Fibroblast of skin of back (primary cell): ENCODE measurements around the gene PIEZO2.
A peak's percentile ranks its signal among the peaks of the same experiment; 100 is the strongest.

ENCODE experiments used
- DNase-seq: peaks from one replicate; pipeline ENCODE4 v3.0.0-alpha.2; 2013

PIEZO2 gene

GRCh38 chr18:10839421-10839820 lies 309.9 kb downstream of the PIEZO2 start:
- DNase-seq = no peak

GRCh38 chr18:10838553-10838952 lies 310.8 kb downstream of the PIEZO2 start:
- DNase-seq = peak; percentile 32

DNA sequence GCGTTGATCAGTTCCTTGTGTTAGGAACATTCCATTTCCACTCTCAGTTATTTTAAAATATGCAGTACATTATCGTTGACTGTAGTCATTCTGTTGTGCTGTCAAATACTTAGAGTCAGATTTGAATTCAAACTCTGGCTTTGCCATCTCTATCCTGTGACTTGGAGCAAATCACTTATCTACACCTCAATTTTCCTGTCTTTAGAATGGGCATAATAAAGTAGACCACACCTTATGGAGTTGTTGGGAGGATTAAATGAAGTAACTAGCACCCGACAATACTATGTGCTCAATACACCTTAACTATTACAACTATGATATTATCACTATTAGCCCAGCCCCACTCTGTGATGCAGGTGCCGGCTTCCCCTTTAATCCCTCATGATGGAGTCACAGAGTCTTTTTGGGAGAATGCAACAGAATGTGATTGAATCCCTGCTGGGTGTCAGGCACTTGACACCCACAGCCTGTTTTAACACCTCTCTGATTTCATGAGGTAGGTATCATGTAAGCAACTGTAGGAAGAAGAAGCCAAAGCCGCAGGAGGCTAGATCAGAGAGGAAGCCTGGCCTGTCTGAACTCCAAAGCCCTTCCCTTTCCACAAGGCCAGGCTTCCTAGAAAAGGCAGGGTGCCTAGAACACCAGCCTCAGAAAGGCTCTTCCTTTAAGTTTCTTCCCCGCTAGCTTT lies 315.1 kb downstream of the PIEZO2 start:
- no peak for DNase-seq

DNA sequence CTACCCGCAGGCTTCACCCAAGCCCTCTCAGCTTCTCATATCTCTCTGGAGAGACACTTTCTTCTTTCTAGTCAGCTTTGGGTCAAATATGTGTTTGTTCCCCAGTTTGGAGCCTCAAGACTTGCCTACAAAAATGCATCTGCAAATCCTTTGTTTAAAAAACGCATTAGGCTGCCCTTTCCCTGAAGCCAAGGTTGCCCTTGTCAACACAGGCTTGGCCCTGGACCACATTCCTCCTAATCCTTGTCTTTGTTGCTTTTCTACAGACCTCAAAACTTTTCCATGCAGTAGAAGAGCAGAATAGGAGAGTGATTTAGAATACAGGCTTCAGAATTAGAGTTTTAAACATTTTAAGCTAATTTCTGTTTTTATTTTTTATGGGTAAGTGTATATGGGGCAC lies 315.7 kb downstream of the PIEZO2 start:
- no peak for DNase-seq

- DNase-seq = no peak
These were observed 323.0 kb downstream of the PIEZO2 start for GRCh38 chr18:10826400-10826799.

- no peak for DNase-seq
These were observed 326.9 kb downstream of the PIEZO2 start for GRCh38 chr18:10822456-10822855.

GRCh38 chr18:10820681-10821080 lies 328.7 kb downstream of the PIEZO2 start:
- no peak for DNase-seq

DNA sequence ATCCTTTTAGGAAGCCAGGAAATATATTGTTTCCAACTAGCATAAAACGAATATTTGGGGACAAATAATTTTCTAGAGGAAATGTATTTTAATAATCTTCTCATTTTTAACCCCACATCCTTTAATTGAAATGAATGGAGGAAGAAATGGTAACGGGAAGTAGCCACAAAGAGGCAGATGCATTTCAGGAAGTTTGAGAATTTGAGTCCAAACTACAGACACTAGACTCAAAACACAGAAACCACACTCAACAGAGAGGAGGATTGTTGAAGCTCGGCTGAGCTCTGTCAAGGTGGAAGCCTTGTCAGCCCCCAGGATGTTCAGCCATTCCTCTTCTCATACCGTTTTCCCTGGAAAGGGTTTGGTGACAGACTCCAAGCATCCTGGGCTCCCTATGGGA lies 335.0 kb downstream of the PIEZO2 start:
- DNase-seq = no peak

- no peak for DNase-seq
These were observed 343.7 kb downstream of the PIEZO2 start for GRCh38 chr18:10805587-10806118.

GRCh38 chr18:10804126-10804525 lies 345.2 kb downstream of the PIEZO2 start:
- DNase-seq = no peak

DNA sequence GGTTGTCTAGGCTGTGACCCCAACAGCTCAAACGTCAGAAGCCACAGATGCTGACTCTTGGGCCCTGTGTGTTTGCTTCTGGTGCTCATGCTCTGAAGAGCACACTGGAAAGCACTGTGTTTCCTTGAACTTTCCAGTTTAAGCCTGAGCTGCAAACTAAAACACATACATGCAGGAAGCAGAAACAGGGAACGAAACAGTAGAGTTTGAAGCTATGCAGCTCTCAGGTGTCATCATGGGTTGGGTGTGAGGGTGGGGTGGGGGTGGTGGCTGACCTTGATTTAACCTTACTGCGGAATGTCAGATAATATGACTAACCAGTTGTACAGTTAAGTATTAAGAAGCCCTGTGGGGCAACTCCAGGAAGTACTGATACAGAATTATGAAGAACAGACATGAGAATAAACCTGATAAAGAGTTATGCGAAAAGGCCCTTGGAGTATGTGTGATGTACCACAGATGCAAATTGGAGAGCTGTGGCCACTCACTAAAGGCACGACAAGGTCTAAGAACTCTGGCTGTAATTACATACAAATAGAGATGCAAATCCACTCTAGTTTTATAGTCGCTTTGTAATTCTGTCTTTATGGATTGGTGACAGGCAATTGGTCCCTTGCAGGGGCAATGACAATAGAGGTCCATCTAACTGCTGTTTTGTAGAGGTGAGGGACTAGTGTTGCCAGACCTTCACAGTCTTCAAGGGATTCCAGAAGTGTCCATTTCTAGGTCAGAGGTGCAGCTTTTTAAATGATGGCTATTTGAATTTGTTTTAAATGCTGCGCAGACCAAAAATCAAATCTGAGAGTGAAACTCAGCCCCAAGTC lies 350.4 kb downstream of the PIEZO2 start:
- peak; percentile 53 for DNase-seq

DNA sequence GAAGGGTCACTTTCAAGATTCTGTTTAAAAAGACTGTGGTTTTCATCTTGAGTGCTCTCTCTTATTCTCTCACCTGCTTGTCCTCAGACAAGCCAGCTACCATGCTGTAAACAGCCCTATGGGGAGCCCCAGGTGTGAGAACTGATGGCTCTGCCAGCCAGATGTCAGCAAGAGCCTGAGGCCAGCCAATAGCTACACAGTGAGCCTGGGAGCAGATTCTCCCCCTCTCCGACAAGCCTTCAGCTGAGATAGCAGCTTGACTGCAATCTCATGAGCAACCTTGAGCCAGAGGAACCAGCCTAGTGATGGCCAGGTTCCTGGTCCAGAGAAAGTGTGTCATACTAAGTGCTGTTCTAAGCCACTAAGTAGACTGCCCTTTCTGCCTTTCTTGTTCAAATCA lies 351.5 kb downstream of the PIEZO2 start:
- no peak for DNase-seq

DNA sequence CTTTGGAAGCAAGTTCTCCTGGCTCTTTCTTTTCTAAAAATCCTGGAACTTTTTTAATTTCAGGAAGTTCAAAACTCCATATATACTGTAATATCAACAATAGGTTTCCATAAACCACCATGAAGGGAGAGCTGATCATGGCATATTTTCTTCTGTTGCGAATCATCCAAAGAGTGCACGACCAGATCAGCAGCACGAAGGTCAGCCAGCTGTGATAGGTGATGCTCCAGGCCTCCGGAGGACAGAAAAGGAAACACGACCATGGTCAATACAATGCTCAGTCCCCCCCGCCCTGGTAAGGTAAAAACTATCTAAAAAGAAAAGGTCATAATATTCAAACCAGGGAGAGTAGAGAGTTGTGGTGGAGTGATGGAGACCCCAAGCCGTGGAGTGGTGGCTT lies 354.6 kb downstream of the PIEZO2 start:
- DNase-seq = no peak

GRCh38 chr18:10793730-10794370 lies 355.5 kb downstream of the PIEZO2 start:
- DNase-seq = no peak

GRCh38 chr18:10792181-10792580 lies 357.2 kb downstream of the PIEZO2 start:
- DNase-seq = no peak

DNA sequence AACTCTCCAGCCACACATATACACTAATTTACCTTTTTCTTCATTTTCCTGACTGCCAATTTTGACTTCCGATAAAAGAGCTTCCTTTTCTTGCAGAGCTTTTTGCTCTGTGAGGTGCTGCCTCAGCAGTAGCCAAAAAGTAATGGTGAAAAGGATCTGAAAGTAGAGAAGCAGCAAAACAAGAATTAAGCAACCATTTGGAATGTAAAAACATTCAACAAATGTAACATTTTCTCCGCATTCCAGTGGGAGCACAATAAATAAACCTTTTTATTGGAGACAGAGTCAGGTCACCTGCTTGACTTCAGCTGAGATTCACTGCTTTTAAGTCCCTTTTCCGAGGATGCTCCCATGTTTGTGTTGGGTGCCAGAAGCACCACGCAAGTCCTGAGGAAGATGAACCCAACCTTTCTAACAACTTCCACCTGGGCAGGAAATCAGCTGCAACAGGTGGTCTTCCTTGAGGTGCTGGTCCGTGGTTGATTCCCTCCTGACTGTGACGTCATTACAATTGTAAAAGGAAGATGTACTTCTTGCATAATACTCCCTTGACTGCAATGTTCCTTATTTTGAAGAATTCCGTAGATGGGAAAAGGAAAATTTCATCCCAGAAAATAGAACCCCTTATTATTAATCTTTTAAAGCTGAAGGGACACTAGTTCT lies 358.1 kb downstream of the PIEZO2 start:
- DNase-seq = no peak

- DNase-seq = no peak
These were observed 360.2 kb downstream of the PIEZO2 start for GRCh38 chr18:10789180-10789579.

GRCh38 chr18:10787293-10787901 lies 362.0 kb downstream of the PIEZO2 start:
- DNase-seq = peak; percentile 73

- DNase-seq = no peak
These were observed 363.6 kb downstream of the PIEZO2 start for GRCh38 chr18:10785798-10786197.

DNA sequence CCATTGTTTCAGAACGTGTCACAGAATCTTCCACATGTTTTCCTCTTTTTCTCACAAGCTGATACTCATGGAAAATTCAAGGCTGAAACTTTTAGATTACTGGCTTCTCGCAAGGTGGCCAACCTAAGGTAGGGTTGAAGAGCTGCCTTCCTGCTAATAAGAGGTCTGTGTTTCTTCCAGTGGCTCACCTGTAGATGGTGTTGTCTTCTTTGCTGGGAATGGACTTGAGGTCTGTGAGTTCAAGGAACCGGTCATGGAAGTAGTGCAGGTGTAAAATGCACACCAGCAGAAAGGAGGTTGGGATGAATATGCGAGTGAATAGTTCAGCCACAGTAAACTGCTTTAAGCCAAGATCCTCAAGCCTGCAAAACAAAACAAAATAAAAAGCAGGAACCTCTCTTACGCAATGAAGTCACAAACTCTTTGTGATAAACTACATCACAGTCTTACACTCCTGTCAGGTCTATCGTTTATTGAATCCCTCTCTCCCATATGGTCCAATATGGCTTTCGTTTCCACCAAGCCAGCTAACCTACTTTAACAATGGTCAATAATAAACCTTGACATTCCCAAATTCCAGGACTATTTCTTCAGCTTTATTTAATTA lies 364.7 kb downstream of the PIEZO2 start:
- DNase-seq = no peak

GRCh38 chr18:10783941-10784340 lies 365.4 kb downstream of the PIEZO2 start:
- peak; percentile 2 for DNase-seq

DNA sequence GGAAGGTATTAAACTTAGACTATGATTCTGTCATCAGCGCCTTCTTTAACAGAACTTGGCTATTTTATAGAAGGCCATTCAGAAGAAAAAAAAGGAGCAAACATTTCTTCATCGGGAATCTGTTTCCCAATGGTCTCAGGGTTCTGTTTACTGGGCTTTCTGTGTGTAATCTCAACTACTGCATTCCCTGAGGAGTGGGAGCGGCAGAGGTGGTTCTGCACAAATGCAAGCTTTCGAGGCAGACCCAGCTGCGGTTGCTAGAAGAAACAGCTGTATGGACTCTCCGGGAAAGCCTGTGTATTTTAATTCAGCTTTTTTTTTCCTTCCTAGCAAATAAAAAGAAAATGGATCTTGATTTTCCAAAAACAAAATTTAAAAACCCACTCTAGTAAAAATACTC lies 372.9 kb downstream of the PIEZO2 start:
- DNase-seq = no peak
